H1 (cell line): ENCODE results near the gene ERC1. TPM values are rescaled to one million over a fixed set of nuclear protein-coding genes. Genes with fewer than 3 reads are reported as not detected.

ENCODE experiments used
- ASH2L ChIP-seq: fragments of 200-600, 300-600 bp; sonication (generic); IDR thresholded peaks from one replicate; pipeline ENCODE4 v1.7.1; 2017; ENCODE audit warnings: low read length
- CHD7 ChIP-seq: fragments of 300-600 bp; sonication (generic); IDR thresholded peaks from 2 replicates; pipeline ENCODE4 v1.7.1; 2012; ENCODE audit warnings: low read length, moderate library complexity, mild to moderate bottlenecking, inconsistent platforms; ENCODE audit not compliant: insufficient replicate concordance
- GTF2F1 ChIP-seq: IDR thresholded peaks from 2 replicates; pipeline ENCODE4 v1.6.1; 2012; ENCODE audit warnings: low read depth, low read length, improper control_type of control experiment, borderline replicate concordance
- KDM4A ChIP-seq: IDR thresholded peaks from one replicate; pipeline ENCODE4 v1.7.1; 2012; ENCODE audit warnings: low read depth, mild to moderate bottlenecking, moderate library complexity, low read length, inconsistent platforms; ENCODE audit not compliant: severe bottlenecking
- KDM5A ChIP-seq: fragments of 200-600 bp; IDR thresholded peaks from 2 replicates; pipeline ENCODE4 v1.7.1; 2012; ENCODE audit warnings: mild to moderate bottlenecking, low read length, inconsistent platforms, mixed read lengths
- MAFK ChIP-seq: IDR thresholded peaks from 2 replicates; pipeline ENCODE4 v1.6.1; 2012; ENCODE audit warnings: low read depth, mild to moderate bottlenecking, improper control_type of control experiment, low read length
- PHF8 ChIP-seq: fragments of 200-600 bp; sonication (generic); conservative IDR thresholded peaks from 2 replicates; pipeline ENCODE4 v1.7.1; 2012; ENCODE audit warnings: low read depth, mild to moderate bottlenecking, inconsistent platforms, low read length, moderate library complexity
- SRF ChIP-seq: IDR thresholded peaks from 2 replicates; pipeline ENCODE4 v1.6.1; 2011; ENCODE audit warnings: mild to moderate bottlenecking, low read depth, low read length, moderate library complexity
- TAF1 ChIP-seq: IDR thresholded peaks from 2 replicates; pipeline ENCODE4 v1.6.1; 2011; ENCODE audit warnings: mild to moderate bottlenecking, low read depth, low read length
- polyA plus RNA-seq, 7 experiments: library from polyadenylated mRNA; depleted of rRNA in 3 of 7; stranded (reverse) in 5 of 7; unstranded in 2 of 7; fragments of >200 nt in 5 of 7; fragments of 200-250 nt in 2 of 7; gene quantifications; 1 replicate in 5 of 7; 2 replicates in 1 of 7; 4 replicates in 1 of 7; pipeline versions ENCODE4 v1.2.1 to v1.2.3, GENCODE V29; 2011 to 2013; ENCODE audit warnings: missing spikeins in 2 of 7, mixed read lengths in 2 of 7
- total RNA-seq: library from RNA; stranded (reverse); fragmentation: NEBNext Ultra II Directional; extraction: Animal tissue kit (Norgen Biotek cat#: 25700); gene quantifications from 2 replicates; pipeline ENCODE4 v1.2.1, GENCODE V29; 2021
- TF ChIP-seq, protein P1 (sequence below): IDR thresholded peaks from 2 replicates; pipeline ENCODE4 v1.6.1; 2011; ENCODE audit warnings: low read length, improper control_type of control experiment

Gene ERC1
- total and polyA plus RNA-seq, 2 of the 8 experiments (the other 6 are each of a cell fraction or from before 2014, with no cell fraction given), result 7.8 to 45.7 TPM

DNA sequence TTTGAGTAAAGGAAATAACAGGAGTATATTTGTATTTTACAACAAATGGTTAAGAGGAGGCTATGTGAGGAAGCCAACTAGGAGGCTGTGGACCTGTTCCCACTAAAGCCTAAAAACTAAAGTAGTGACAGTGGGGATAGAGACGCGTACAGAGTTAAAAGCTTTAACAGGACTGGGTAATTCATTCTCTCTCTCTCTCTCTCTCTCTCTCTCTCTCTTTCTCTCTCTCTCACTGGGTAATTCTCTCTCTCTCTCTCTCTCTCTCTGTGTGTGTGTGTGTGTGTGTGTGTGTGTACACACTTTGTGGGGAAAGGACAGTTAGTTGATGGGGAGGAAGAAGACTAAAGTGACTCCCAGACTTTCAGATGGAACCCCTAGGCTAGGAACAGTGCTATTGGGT lies 16.3 kb downstream of the ERC1 start (continued):
- TF ChIP-seq CHD7, result no peak
- no peak for TF ChIP-seq PHF8
- TF ChIP-seq GTF2F1, result no peak
- TF ChIP-seq KDM4A, result no peak
- TF ChIP-seq TAF1, result no peak
- TF ChIP-seq SRF, result no peak
- no peak for TF ChIP-seq KDM5A
- TF ChIP-seq MAFK, result no peak
- TF ChIP-seq, protein P1, sequence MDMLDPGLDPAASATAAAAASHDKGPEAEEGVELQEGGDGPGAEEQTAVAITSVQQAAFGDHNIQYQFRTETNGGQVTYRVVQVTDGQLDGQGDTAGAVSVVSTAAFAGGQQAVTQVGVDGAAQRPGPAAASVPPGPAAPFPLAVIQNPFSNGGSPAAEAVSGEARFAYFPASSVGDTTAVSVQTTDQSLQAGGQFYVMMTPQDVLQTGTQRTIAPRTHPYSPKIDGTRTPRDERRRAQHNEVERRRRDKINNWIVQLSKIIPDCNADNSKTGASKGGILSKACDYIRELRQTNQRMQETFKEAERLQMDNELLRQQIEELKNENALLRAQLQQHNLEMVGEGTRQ, result no peak
- no peak for TF ChIP-seq ASH2L
- TF ChIP-seq, all 59 proteins: peak for 0
